Uterus (tissue), 2 donors: ENCODE data around the gene SLC15A4.

Experiments
- POLR2A ChIP-seq, 2 donors: fragments of 450-650 bp; IDR thresholded peaks; one replicate each; pipeline ENCODE4 v1.6.1; 2016; ENCODE audit warnings: antibody characterized with exemption in 2 of 2, mild to moderate bottlenecking in 1 of 2, moderate library complexity in 1 of 2
- TF ChIP-seq, protein P1 (sequence below), 4 experiments: fragments of 200-600 bp in 2 of 4; fragments of 450-650 bp in 2 of 4; sonication (generic) in 2 of 4; IDR thresholded peaks; one replicate each; pipeline ENCODE4 v1.5.1; 2016 to 2019; ENCODE audit warnings: antibody characterized with exemption in 4 of 4, mild to moderate bottlenecking in 2 of 4, moderate library complexity in 1 of 4

DNA sequence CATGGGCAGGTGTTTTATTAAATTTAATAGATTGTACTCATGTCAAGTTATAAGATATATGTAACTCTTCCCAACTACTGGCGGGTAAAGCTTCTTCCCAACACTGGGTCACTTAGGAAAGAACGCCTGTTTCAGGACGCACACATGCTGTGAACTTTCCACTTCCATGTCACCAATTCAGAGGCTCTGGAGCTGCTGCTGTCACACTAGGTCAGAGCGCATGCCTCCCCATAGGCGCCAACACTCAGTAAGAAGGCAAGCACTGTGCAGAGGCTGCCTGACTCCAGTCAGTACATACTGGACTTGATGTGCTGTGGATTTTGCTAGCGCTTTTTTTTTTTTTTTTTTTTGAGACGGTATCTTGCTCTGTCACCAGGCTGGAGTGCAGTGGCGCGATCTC lies 17.2 kb downstream of the SLC15A4 start:
- TF ChIP-seq, protein P1, sequence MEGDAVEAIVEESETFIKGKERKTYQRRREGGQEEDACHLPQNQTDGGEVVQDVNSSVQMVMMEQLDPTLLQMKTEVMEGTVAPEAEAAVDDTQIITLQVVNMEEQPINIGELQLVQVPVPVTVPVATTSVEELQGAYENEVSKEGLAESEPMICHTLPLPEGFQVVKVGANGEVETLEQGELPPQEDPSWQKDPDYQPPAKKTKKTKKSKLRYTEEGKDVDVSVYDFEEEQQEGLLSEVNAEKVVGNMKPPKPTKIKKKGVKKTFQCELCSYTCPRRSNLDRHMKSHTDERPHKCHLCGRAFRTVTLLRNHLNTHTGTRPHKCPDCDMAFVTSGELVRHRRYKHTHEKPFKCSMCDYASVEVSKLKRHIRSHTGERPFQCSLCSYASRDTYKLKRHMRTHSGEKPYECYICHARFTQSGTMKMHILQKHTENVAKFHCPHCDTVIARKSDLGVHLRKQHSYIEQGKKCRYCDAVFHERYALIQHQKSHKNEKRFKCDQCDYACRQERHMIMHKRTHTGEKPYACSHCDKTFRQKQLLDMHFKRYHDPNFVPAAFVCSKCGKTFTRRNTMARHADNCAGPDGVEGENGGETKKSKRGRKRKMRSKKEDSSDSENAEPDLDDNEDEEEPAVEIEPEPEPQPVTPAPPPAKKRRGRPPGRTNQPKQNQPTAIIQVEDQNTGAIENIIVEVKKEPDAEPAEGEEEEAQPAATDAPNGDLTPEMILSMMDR (IDR thresholded peaks at IDR 0.05): no peak
- TF ChIP-seq POLR2A (IDR thresholded peaks at IDR 0.05): no peak
